NOMO-1 treated with dmso at 0.1 percent for 144 hours (cell line): ENCODE data around the gene KRTAP10-2.

Source experiments
- DNase-seq: peaks from one replicate; lab custom pipeline; 2025; ENCODE audit not compliant: unreplicated experiment; lab: John Stamatoyannopoulos, UW

Gene KRTAP10-2

DNA sequence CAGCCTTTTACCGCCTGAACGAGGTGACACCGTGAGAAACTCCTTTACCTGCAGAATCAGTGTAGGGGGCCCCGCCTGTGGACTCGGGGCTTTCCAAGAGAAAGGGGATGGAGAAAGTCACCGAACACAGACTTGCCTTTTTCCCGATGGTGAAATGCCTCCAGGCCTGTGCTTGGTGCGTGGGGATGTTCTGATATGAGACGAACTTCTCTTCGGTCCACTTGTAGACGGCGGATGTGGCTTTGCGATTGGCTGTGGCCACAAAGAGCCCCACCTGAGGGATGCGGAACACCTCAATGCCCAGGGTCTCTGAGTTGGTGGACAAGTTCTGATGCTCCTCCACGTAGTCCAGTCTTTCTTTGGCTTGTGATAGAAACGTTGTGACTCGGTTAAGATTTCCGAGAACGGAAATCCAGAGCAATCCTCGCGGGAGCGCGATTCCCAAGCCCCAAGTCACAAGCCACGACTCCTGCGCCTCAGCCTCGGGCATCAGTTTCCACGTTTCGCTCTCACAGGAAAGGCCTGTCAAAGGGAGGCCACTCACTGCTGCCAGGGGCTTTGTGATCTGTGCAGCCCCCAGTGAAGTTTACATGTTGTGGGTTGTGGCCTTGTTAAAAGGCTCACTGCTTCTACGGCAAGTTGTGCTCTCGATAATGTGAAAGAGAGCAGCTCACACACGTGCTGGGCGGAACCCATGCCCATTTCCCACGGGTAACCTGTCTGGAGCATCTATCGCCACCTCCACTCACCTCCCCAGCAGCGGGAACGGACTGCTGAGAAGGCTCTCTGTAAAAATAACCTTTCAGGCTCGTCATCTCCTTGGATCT lies 23.9 kb downstream of the KRTAP10-2 start:
- no peak for DNase-seq

DNA sequence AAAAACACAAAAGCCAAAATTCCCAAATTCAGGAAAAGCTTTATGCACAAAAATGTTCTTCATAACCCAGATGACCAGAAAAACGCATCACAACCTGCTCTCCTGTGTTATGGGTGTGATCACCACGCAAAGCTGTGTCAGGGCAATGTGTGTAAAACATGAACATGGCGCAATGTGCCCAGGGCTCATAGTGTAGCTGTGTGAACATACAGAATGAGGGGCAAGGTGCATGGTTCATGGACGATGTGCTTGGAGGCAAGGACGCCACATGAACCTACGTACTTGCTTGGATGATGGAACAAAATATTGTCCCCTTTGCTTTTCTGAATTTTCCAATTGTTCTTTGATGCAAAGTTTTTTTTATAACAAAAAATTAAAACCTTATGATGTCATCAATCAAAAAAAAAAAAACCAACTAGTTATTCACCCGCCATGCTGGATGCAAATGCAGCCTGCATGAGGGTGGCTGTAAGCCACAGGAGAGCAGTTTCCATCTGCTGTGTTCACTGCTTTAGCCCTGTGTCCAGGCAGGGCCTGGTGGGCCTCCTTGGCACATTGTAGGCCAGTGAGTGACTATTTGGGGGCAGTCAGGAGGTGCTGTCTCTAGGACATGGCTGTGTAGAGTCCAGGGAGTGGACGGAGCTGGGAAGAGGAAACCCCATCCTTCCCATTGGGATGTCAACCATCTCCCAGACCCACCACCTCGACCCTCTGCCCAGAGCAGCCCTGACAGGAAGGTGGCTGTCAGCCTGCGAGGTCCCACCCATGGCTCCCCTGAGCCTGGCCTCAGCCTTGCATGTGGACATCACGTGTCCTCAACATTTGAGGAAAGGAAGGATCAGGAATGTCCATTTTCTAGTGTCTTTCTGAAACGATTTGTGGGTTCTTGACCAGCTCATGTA lies 25.0 kb downstream of the KRTAP10-2 start:
- DNase-seq, result no peak

DNA sequence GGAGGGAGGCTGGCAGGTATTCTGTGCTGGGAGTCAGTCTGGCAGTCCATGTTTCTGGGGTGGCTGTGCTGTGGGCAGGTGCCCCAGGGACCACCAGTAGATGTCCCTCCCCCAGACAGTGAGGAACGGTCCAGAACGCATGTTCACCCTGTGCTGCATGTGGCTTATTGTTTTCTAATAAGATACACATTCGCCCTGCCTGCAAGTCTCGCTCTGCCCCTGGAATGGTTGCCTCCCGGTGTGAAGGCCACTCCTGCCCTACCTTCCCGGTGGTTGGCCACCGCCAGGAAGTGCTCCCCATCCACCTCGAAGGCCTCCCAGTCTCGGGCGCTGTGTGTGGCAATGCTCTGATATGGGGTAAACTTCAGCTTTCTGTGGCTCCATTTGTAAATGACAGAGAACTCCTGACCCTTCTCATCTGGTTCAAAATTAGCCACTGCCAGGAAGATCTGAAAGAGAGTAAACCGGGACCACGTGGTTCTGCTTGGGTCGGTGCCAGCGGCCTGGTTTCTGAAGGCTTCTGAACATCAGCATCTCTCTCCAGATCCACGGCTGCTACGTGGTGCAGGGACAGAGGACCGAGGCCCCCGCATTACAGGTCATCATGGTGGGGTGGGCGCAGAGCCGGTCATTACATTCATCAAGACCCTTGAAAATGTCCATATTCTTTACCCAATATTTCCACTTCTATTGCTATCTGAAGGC lies 25.8 kb downstream of the KRTAP10-2 start:
- DNase-seq, result no peak

DNA sequence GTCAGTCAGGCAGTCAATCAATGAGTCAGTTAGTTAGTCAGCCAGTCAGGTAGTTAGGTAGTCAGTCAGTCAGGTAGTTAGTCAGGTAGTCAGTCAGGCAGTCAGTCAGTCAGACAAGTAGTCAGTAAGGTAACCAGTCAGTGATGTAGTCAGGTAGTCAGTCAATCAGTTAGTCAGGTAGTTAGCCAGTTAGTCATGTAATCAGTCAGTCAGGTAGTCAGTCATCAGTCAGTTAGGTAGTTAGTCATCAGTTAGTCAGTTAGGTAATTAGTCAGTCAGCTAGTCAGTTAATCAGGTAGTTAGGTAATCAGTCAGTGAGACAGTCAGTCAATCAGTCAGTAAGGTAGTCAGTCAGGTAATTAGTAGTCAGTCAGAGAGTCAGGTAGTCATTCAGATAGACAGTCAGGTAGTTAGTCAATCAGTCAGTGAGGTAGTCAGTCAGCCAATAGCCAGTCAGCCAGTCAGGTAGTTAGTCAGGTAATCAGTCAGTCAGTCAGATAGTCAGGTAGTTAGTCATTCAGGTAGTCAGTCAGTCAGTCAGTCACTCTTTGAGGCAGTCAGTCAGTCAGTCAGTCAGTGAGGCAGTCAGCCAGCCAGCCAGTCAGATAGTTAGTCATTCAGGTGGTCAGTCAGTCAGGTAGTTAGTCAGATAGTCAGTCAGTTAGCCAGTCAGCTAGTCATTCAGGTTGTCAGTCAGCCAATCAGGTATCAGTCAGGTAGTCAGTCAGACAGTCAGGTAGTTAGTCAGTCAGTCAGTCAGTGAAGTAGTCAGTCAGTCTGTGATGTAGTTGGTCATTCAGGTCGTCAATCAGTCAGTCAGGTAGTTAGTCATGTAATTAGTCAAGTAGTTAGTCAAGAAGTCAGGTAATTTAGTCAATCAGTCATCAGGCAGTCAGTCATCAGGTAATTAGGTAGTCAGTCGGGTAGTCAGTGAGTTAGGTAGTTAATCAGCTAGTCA lies 26.6 kb downstream of the KRTAP10-2 start:
- no peak for DNase-seq

DNA sequence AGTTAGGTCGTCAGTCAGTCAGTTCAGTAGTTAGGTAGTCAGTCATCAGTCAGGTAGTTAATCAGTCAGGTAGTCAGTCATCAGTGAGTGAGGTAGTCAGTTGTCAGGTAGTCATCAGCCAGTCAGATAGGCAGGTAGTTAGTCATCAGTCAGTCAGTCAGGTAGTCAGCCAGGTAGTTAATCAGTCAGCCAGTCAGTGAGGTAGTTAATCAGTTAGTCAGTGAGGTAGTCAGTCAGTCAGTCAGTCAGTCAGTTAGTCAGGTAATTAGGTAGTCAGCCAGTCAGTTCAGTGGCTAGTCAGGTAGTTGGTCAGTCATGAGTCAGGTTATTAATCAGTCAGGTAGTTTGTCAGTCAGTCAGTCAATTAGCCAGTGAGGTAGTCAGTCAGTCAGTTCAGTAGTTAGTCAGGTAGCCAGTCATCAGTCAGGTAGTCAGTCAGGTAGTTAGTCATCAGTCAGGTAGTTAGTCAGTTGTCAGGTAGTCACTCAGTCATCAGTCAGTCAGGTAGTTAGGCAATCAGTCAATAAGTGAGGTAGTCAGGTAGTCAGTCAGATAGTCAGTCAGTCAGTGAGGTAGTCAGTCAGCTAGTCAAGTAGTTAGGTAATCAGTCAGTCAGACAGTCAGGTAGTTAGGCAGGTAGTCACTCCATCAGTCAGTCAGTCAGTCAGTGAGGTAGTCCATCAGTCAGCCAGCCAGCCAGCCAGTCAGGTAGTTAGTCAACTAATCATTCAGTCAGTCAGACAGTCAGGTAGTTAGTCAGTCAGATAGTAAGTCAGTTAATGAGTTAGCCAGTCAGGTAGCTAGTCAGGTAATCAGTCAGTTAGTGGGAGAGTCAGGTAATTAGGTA lies 27.5 kb downstream of the KRTAP10-2 start:
- no peak for DNase-seq

DNA sequence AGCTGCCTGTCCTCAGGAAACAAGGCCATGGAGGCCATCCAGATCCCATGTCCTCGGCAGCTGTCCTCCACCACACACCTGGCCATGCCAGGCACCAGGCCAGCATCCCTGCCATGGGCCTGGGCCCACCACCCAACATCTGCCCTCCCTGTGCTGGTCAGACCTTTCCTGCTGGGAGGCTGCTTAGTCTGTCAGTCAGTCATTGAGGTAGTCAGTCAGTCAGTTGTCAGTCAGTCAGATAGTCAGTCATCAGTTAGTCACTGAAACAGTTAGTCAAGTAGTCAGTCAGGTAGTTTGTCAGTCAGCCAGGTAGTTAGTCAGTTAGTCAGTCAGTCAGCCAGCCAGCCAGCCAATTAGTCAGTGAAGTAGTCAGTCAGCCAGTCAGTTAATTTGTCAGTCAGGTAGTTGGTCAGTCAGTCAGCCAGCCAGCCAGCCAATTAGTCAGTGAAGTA lies 28.5 kb downstream of the KRTAP10-2 start:
- DNase-seq, result no peak

DNA sequence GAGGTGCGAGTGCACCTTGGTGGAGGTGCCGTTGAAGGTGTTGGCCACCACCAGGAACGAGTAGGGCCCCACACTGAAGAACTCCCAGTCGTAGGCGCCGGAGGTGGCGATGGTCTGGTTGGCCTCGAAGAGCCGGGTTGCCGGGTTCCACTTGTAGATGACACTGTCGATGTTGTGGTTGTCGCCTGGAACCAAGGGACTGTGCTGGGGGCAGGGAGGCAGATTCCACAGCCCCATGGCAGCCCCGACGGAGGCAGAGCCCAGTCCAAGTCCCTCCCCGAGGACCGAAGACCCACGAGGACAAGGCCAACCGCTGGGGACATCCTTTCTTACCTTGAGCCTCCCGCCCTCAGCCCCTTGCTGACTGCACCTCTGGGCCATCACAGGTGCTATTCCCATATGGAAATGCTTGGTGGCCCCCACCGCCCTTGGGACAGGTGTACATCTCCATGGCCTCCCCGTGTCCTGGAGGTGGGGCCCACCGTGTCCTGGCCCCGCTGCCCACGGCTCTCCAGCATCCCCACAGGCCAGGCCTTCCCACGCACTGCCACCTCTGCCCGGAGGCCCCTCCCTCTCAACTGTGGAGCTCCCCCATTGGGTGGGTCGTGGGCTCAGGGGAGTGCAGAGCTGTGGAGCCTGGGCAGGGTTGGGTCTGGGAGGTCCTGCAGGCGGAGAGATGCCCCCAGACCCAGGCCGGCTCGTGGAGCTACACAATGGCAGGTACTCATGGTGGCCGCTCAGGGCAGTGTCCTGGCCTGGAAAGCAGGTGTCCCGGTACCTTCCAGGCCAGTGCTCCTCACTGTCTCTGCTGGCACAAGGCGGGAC lies 29.2 kb downstream of the KRTAP10-2 start:
- DNase-seq, result no peak

DNA sequence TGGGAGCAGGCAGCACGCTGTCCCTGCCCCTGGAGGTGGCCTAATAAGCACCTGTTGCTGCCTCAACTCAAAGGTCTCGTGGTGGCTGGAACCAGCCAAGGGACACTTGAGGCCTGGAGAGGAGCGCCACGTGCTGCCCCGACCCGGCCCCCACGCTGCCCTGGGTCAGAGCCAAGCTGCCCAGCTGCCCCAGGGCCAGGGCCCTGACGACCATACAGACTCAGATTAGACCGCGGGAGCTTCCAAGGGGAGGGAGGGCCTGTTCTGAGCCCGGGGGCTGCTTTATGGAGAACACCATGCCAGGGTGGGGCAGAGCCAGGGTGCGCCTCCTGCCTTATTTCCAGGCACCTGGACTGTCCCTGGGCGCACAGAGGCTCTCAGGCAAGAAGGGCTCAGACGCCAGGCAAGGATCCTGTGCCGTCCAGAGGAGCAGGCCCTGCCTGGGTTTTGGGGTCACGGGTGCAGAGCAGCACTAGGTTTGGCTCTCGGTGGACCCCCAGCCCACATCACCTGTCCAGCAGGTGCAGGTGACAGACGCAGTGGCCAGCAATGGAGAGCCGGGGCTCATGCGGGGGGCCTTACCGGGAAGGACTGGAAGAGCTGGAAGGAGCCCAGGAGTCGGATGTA lies 29.9 kb downstream of the KRTAP10-2 start:
- DNase-seq, result no peak

DNA sequence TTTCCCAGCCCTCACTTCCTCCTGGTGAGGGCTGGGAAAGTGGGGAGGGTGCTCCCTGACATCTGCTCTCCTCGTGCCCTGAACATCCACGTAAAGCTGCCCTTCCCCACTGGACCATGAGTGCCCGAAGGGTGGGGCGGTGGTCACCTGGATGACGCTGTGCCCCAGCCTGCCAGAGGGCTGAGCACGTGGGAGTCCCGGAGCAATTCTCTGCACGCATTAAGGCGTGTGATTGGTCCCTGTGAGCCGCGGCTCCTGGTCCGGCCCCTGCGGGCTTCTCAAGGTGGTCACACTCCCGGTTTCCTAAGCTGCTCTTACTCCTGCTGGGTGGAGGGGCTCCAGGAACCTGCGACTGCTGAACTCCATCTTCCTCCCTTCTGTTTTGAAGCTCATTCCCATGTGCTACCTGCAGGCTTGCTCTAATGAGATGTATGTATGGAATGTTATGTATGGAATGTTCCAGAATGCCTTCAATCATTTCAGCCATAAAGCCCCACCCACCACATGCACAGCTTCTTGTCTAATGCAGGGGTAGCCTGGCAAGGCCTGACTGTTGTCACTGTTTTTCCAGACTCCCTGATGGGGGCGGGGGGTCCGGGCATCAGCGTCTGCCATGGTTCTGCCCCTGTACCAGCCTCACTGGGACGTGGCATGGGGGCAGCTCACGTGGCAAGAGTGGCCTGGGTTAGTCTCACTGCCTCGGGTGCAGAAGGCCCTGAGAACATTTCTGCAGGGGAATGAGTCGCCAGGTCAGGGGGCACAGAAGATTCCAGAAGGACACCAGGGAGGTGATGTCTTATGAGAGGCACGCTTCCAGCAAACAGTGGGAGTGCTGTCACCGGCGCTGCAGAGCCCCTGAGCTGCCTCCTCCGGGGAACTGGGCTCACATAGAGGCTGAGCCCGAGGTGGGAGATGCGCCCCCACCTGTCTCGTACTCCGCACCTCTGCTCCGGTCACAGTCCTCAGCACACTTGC lies 30.7 kb downstream of the KRTAP10-2 start:
- DNase-seq, result no peak

DNA sequence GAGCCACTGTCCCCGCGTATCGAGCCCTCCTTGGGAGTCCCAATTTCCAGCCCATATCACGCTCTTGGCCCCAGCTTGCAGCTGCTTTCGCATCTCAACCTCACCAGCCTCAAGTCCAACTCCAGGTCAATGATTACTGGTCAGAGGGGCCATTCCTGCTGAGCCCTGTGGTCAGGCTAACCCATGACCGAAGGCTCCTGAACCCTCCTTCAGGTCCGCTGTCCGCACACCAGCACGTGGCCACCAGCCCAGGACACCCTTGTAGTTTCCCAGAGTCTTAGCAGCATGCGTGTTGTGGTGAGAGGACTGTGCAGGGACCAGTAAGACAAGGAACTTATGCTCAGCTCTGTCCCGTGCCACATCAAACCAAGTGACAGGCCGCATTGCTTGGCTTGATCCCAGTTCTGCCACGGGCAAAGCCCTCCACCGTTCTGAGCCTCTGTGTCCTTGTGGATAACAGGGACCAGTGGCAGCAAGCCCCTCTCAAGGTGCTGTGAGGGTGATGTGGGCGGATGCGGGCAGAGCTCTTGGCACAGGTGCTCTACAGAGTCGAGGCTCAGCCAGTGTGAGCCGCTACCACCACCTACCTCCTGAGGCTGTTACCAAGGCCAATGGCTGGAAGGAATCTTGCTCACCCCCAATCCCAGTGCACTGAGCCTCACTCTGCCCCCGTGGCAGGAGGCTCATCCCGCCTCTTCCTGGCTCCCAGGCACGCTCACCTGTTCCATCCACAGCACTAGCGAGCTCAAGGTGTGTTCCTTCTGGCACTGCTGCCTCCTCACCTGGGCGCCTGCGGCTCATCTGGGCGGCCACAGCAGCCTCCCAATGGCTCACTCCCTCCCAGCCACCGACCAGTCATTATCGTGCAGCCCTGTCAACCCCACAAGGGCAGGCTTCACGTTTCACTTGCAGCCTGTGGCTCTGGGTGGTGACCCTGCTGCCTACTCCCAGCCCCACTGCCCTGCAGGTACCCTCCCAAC lies 31.7 kb downstream of the KRTAP10-2 start:
- DNase-seq, result no peak

DNA sequence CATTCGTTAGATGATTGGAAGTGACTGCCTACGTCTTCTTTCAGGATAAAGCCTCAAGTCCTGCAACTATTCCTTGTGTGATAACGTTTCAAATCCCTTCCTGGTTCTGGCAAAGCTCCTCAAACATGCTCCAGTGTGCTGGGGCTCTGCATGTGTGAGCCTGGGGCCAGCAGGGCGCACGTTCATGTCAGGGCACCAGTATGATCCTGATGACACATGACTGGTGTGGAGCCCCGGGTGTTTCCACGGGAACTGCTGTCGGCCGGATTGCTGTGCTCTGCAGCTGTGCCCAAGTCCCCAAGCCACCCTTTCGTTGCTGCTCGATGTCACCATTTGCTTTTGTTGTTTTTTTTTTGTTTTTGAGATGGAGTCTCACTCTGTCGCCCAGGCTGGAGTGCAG lies 32.6 kb downstream of the KRTAP10-2 start:
- no peak for DNase-seq

DNA sequence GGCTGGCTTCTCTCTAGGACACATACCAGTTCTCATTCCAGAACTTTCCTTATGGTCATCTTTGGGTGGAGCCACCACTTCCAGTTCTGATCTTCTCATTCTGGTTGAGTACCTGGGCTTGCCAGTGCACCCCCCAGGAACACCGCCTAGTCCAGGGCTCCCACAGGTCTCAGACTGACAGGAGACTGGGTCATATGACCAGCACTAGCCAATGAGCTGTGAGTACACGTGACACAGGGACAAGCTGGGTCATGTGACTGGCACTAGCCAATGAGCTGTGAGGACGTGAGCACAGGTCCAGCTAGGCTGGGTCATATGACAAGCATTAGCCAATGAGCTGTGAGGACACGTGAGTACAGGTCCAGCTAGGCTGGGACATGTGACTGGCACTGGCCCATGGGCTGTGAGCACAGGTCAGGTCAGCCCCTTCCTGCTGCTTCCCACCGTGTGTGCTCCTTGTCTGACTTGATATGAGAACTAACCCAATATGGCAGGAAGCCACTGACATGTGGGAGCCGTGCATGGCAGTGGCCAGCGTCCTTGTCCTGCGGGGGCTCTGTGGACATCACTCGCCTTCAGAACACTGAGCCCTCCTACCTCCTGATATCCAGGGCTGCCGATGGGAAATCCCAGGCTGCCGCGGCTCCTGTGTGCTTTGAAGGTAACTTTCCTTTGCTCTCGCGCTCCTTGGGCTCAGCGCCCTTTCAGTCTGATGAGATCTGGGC lies 34.0 kb downstream of the KRTAP10-2 start:
- DNase-seq, result no peak

DNA sequence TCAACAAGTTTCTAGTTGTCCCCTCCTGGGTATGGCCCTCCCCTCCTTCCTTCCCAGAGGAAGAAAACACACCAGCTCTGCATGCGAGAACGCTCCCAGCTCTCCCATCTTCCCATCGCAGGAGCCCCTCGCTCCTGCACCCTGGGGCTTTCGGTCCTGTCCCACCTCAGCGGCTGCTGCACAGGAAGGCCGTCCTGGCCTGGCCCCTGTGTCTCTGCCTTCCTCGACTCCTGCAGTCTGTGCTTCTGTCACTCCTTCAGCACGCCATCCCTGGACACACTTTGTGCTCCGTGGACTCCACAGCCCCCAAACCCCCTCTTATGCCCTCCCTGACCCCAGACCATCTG lies 34.5 kb downstream of the KRTAP10-2 start:
- no peak for DNase-seq

DNA sequence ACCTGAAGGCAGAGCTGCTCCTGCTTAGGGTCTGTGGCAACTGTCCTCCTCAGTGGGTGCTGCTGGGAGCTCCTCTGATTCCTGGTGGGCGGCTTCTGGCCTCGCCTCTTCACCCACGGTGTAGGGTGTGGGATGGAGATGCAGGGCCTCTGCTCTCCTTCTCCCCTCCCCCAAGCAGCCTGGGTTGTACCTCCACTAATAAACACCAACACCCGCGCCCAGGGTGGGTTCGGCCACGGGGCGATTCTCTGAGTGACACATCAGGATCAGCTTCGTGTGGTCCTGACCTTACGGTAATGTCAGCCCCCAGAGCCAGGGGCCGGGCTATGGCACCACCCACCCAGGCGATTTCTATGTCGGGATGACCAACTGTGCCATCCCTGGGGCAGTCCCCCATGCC lies 35.0 kb downstream of the KRTAP10-2 start:
- DNase-seq, result no peak
